Measurements from ENCODE around the gene RHOH. TPM values are rescaled to one million over a fixed set of nuclear protein-coding genes. Genes with fewer than 3 reads are reported as not detected.

The RHOH gene
- total and polyA plus RNA-seq, 8 donors = 0.29 to 10.1 (median 0.78) TPM

DNA sequence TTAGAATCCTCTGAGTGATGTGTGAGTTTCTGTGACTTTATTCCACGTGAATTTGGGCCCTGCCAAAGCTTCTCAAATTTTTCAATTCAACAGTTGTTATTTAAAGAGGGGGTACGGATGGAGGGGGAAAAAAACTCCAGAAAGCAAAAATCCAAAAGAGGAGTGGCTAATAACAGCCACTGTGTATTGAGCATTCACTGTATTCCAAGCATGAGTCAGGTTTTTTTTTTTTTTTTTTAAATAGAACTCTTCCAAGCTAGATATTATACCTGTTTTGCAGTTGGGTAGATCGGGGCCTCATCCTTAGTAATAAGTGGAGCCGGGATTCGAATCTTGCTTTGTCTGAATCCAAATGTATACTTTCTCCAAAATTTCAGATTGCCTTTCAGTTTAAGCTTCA is 6.4 kb upstream of the RHOH start:
- intact Hi-C loops (cut with DNase I) = no loop called here
- no peaks in the 10 kb centered on the region for H3K36me3 ChIP-seq
- H3K4me1 ChIP-seq = peaks cover 0 to 12% of the 10 kb centered on the region in 2 donors
- ATAC-seq = no peak
- no peak for TF ChIP-seq CTCF (IDR thresholded peaks at IDR 0.05)
- H3K27me3 ChIP-seq = no peaks in the 10 kb centered on the region
- no peak overlapping the region for H3K27ac ChIP-seq
- H3K4me3 ChIP-seq = no peak overlapping the region
- H3K9me3 ChIP-seq = no peaks in the 10 kb centered on the region
- DNase-seq = no peak

DNA sequence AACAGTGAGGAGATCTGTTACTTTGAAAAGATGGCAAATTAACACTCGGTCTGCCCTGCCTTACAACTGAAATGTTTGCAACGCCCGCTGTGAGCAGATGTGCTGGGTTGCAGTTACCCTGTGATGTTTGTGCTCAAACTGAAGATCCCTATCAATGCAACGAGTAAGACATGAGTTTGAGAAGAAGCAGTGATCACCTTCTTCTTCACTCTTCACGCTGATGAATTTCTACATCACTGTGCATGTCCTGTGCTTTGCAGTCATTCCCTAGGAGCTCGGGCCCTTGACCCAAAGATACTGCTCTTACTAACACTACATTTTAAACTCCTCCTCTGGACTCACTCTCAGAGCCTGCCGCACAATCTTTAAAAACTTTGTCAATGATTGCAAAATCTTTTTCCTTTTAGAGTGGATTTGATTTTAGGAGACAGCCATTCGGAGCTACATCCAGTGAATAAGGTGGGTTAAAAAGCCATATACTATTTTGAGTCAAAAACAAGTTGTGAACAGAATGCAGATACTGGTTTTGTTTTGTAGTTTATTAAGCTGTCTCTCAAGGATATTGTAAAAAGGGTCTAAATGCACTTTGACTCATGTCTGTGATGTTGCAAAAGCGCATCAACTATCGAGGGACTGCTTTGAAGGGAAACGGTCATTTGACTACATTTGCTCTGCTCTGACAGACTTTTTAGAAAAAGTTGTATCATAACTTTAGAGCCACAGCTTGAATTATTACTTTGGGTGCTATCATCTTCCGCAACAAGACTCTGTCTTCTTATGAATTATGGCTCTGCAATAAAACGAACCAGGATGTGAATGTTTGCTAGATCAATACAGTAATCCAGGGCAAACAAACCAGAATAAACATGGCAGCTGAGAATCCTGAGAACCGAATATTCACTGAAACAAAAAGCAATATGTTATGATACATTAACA is 5.7 kb upstream of the RHOH start:
- H3K4me3 ChIP-seq = no peak overlapping the region
- no peaks in the 10 kb centered on the region for H3K9me3 ChIP-seq
- no peak for TF ChIP-seq CTCF (IDR thresholded peaks at IDR 0.05)
- ATAC-seq (peak; percentile 55), DNase-seq (no peak)
- H3K4me1 ChIP-seq = peaks cover 0 to 9% of the 10 kb centered on the region in 2 donors
- intact Hi-C loops (cut with DNase I) = no loop called here
- no peak overlapping the region for H3K27ac ChIP-seq
- no peaks in the 10 kb centered on the region for H3K36me3 ChIP-seq
- H3K27me3 ChIP-seq = no peaks in the 10 kb centered on the region

GRCh38 chr4:40192114-40193015 is 4.5 kb upstream of the RHOH start:
- Histone ChIP-seq H3K4me1 (peaks cover 0 to 7% of the 10 kb centered on the region in 2 donors), H3K27ac (no peak overlapping the region), H3K9me3 (no peaks in the 10 kb centered on the region), H3K27me3 (no peaks in the 10 kb centered on the region), H3K4me3 (no peak overlapping the region), H3K36me3 (no peaks in the 10 kb centered on the region)
- DNase-seq = no peak
- ATAC-seq = no peak
- intact Hi-C loops (cut with DNase I) = no loop called here
- no peak for TF ChIP-seq CTCF (IDR thresholded peaks at IDR 0.05)

GRCh38 chr4:40193016-40193571 is 3.7 kb upstream of the RHOH start:
- ATAC-seq = no peak
- no peak for TF ChIP-seq CTCF (IDR thresholded peaks at IDR 0.05)
- Histone ChIP-seq H3K9me3 (no peaks in the 10 kb centered on the region), H3K36me3 (no peaks in the 10 kb centered on the region), H3K27ac (no peak overlapping the region), H3K4me3 (no peak overlapping the region), H3K27me3 (no peaks in the 10 kb centered on the region), H3K4me1 (peaks cover 0 to 7% of the 10 kb centered on the region in 2 donors)
- DNase-seq = no peak
- intact Hi-C loops (cut with DNase I) = no loop called here
